ENCODE measurements around the gene CCDC141. TPM values are rescaled to one million over a fixed set of nuclear protein-coding genes. Genes with fewer than 3 reads are reported as not detected.

The CCDC141 gene
- polyA plus RNA-seq, 1 donor from 2014 or later = 0.27 TPM

DNA sequence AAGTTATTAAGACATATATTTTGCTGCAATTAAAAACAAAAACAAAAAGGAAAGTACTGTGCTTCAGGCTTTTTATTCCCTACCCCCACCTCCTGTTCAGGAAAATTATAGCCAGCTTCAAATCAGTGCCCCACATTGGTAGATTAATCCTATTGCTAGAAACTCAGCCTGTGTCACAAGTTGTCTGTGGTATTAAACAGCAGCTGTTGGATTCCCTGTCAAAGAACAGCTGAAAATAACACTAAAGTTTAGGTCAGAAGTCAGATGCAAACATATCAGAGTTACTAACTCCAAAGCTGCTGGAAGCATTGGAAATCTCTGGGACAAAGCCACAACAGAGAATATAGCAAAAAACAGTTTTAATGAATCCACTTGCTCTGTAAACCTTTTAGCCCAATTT is 818 bp upstream of the CCDC141 start:
- H3K9ac ChIP-seq (ENCODE audit: low read length) = no peak overlapping the region
- no peak overlapping the region for H2AFZ ChIP-seq (ENCODE audit: low read depth, low read length)
- no peak overlapping the region for H3K4me3 ChIP-seq (ENCODE audit: low read length)

DNA sequence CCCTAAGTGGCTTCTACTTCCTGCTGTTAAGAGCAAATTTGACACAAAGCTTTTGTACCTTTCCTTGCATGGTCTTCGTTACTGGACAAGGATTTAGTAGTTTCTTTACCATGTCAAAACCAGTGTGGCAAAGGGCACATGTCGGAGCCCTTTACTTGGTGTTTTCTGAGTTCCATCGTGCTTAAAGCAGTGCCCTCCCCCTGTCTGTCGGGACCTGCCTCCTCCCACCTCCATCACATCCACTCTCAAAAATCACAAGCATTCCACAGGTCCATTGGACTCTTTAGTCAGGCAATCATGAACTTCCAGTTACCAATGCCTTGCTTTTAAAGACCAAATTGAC is 763 bp downstream of the CCDC141 start:
- Histone ChIP-seq H3K27me3 (ENCODE audit: insufficient read depth, low read depth, low read length) (no peaks in the 10 kb centered on the region), H3K4me2 (ENCODE audit: low read length) (no peak overlapping the region), H2AFZ (ENCODE audit: low read depth, low read length) (no peak overlapping the region), H3K4me3 (ENCODE audit: low read length) (no peak overlapping the region), H4K20me1 (ENCODE audit: insufficient read depth) (no peaks in the 10 kb centered on the region), H3K9ac (ENCODE audit: low read length) (no peak overlapping the region), H3K9me3 (ENCODE audit: low read length) (no peaks in the 10 kb centered on the region), H3K9me2 (ENCODE audit: insufficient read depth, low read length) (no peaks in the 10 kb centered on the region), H3F3A (ENCODE audit: insufficient read depth, low read length, poor library complexity, severe bottlenecking) (no peaks in the 10 kb centered on the region), H3K36me3 (ENCODE audit: insufficient read depth, low read length) (no peaks in the 10 kb centered on the region), H3K27ac (ENCODE audit: low read length) (no peak overlapping the region), H3K79me2 (replicated peaks; ENCODE audit: insufficient read depth, low read length) (no peaks in the 10 kb centered on the region)
- TF ChIP-seq MXI1 (conservative IDR thresholded peaks at IDR 0.05; ENCODE audit: poor library complexity, severe bottlenecking) (no peak), SMC3 (conservative IDR thresholded peaks at IDR 0.05; ENCODE audit: poor library complexity) (no peak), RAD21 (conservative IDR thresholded peaks at IDR 0.05) (no peak), EP300 (conservative IDR thresholded peaks at IDR 0.05; ENCODE audit: poor library complexity, severe bottlenecking) (no peak), EZH2 (IDR thresholded peaks at IDR 0.05; ENCODE audit: borderline replicate concordance, insufficient read depth, low read length, poor library complexity, severe bottlenecking) (no peak), POLR2AphosphoS5 (IDR thresholded peaks at IDR 0.05) (no peak), TAF1 (IDR thresholded peaks at IDR 0.05; ENCODE audit: low read depth) (no peak)
- TF ChIP-seq, protein P1, sequence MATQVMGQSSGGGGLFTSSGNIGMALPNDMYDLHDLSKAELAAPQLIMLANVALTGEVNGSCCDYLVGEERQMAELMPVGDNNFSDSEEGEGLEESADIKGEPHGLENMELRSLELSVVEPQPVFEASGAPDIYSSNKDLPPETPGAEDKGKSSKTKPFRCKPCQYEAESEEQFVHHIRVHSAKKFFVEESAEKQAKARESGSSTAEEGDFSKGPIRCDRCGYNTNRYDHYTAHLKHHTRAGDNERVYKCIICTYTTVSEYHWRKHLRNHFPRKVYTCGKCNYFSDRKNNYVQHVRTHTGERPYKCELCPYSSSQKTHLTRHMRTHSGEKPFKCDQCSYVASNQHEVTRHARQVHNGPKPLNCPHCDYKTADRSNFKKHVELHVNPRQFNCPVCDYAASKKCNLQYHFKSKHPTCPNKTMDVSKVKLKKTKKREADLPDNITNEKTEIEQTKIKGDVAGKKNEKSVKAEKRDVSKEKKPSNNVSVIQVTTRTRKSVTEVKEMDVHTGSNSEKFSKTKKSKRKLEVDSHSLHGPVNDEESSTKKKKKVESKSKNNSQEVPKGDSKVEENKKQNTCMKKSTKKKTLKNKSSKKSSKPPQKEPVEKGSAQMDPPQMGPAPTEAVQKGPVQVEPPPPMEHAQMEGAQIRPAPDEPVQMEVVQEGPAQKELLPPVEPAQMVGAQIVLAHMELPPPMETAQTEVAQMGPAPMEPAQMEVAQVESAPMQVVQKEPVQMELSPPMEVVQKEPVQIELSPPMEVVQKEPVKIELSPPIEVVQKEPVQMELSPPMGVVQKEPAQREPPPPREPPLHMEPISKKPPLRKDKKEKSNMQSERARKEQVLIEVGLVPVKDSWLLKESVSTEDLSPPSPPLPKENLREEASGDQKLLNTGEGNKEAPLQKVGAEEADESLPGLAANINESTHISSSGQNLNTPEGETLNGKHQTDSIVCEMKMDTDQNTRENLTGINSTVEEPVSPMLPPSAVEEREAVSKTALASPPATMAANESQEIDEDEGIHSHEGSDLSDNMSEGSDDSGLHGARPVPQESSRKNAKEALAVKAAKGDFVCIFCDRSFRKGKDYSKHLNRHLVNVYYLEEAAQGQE (IDR thresholded peaks at IDR 0.05; ENCODE audit: borderline replicate concordance) = no peak
- TF ChIP-seq, protein P2, sequence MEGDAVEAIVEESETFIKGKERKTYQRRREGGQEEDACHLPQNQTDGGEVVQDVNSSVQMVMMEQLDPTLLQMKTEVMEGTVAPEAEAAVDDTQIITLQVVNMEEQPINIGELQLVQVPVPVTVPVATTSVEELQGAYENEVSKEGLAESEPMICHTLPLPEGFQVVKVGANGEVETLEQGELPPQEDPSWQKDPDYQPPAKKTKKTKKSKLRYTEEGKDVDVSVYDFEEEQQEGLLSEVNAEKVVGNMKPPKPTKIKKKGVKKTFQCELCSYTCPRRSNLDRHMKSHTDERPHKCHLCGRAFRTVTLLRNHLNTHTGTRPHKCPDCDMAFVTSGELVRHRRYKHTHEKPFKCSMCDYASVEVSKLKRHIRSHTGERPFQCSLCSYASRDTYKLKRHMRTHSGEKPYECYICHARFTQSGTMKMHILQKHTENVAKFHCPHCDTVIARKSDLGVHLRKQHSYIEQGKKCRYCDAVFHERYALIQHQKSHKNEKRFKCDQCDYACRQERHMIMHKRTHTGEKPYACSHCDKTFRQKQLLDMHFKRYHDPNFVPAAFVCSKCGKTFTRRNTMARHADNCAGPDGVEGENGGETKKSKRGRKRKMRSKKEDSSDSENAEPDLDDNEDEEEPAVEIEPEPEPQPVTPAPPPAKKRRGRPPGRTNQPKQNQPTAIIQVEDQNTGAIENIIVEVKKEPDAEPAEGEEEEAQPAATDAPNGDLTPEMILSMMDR (IDR thresholded peaks at IDR 0.05; ENCODE audit: poor library complexity, severe bottlenecking) = no peak

More for the DNA sequence above, 818 bp upstream of the CCDC141 start:
- no peaks in the 10 kb centered on the region for H3K27me3 ChIP-seq (ENCODE audit: insufficient read depth, low read depth, low read length)
- TF ChIP-seq MXI1 (conservative IDR thresholded peaks at IDR 0.05; ENCODE audit: poor library complexity, severe bottlenecking) (no peak), EZH2 (IDR thresholded peaks at IDR 0.05; ENCODE audit: borderline replicate concordance, insufficient read depth, low read length, poor library complexity, severe bottlenecking) (no peak), SMC3 (conservative IDR thresholded peaks at IDR 0.05; ENCODE audit: poor library complexity) (no peak), RAD21 (conservative IDR thresholded peaks at IDR 0.05) (no peak), POLR2AphosphoS5 (IDR thresholded peaks at IDR 0.05) (no peak), EP300 (conservative IDR thresholded peaks at IDR 0.05; ENCODE audit: poor library complexity, severe bottlenecking) (no peak), TAF1 (IDR thresholded peaks at IDR 0.05; ENCODE audit: low read depth) (no peak)
- TF ChIP-seq, protein P1 (IDR thresholded peaks at IDR 0.05; ENCODE audit: borderline replicate concordance) = no peak
- TF ChIP-seq, protein P2 (IDR thresholded peaks at IDR 0.05; ENCODE audit: poor library complexity, severe bottlenecking) = no peak
- H4K20me1 ChIP-seq (ENCODE audit: insufficient read depth) = no peaks in the 10 kb centered on the region
- no peaks in the 10 kb centered on the region for H3F3A ChIP-seq (ENCODE audit: insufficient read depth, low read length, poor library complexity, severe bottlenecking)
- no peaks in the 10 kb centered on the region for H3K9me3 ChIP-seq (ENCODE audit: low read length)
- H3K36me3 ChIP-seq (ENCODE audit: insufficient read depth, low read length) = no peaks in the 10 kb centered on the region
- H3K79me2 ChIP-seq (replicated peaks; ENCODE audit: insufficient read depth, low read length) = no peaks in the 10 kb centered on the region
- no peak overlapping the region for H3K4me2 ChIP-seq (ENCODE audit: low read length)
- H3K27ac ChIP-seq (ENCODE audit: low read length) = no peak overlapping the region
- H3K9me2 ChIP-seq (ENCODE audit: insufficient read depth, low read length) = no peaks in the 10 kb centered on the region

Data from neural cell (in vitro differentiated cells).